Memory B cell (primary cell): ENCODE data around the gene IQSEC2.

ENCODE experiments used
- ATAC-seq: fragments of 150-1000 bp; cut with Tn5 transposase; 2 replicates; pipeline ENCODE4 v1.10.0; 2021; ENCODE audit warnings: low read depth, mild to moderate bottlenecking, moderate library complexity
- DNase-seq, 2 donors: peaks; one replicate each; pipeline ENCODE4 v3.0.0; 2022; ENCODE audit warnings: low spot score in 2 of 2
- H3K27ac Mint-ChIP-seq: one replicate; pipeline ENCODE4 v1.8.0; 2022; ENCODE audit warnings: mild to moderate bottlenecking, moderate library complexity, mixed read lengths
- H3K27me3 Mint-ChIP-seq: one replicate; pipeline ENCODE4 v1.8.0; 2022; ENCODE audit warnings: mixed read lengths
- H3K36me3 Mint-ChIP-seq: one replicate; pipeline ENCODE4 v1.8.0; 2022; ENCODE audit warnings: mild to moderate bottlenecking, mixed read lengths
- H3K4me1 Mint-ChIP-seq: one replicate; pipeline ENCODE4 v1.8.0; 2022; ENCODE audit warnings: mixed read lengths
- H3K4me3 Mint-ChIP-seq: one replicate; pipeline ENCODE4 v1.8.0; 2022; ENCODE audit warnings: mild to moderate bottlenecking, moderate library complexity, mixed read lengths
- H3K9me3 Mint-ChIP-seq: one replicate; pipeline ENCODE4 v1.8.0; 2022; ENCODE audit warnings: mixed read lengths

IQSEC2 gene

DNA sequence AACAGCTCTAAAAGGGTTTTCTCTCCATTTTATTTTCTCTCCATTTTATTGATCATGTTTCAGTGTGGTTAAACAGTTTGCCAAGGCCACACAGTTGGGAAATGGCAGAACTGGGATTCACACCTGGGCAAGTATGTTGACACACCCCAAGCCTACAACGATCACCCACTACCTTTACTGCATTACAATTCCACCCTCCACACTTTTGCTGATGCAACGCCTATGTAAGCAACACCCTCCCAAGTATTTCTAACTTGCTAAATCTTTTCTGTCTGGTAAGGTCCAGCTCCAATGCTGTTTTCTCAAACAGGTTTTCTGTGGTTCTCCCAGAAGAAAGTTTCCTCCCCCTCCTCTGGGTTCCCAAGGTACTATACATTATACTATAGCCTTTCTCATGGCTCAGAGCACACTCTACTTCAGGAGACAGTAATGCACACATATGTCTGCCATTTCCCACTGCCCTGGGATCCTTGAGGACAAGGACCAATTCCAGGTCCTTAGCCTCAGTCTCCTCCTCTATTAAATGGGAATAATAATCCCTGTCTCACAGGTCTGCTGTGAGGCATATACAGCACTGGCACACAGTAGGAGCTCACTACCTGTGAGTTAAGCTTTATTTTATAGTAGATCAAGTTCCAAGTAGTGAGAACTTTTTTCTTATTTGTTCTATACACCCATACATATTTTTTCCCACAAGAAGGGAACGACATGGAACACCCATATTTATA, 27.9 kb downstream of the IQSEC2 start:
- Mint-ChIP-seq H3K27me3 (peaks cover 6% of the 10 kb centered on the region), H3K9me3 (no peaks in the 10 kb centered on the region), H3K36me3 (no peaks in the 10 kb centered on the region), H3K27ac (no peak overlapping the region), H3K4me3 (no peak overlapping the region), H3K4me1 (no peaks in the 10 kb centered on the region)
- ATAC-seq: no peak
- no peak for DNase-seq

DNA sequence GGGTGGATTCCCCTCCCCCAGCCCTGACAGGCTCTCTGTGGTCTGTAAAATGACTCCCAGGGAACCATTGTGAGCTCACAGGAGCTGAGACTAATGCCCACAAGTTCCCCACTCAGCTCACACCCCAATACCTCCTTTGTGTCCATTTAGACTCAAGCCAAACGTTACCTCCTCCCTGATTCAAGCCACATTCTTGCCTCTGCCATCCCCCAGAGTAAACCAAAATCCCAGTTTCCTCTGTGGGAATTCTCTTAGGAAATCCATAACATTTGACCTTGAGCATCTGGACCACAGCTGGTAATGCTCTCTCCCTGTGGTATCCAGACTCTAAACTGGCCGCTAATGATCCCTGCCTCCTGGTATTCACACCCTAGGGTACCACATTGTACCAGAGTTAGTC, 30.1 kb downstream of the IQSEC2 start:
- Mint-ChIP-seq H3K4me3 (no peak overlapping the region), H3K27me3 (no peaks in the 10 kb centered on the region), H3K4me1 (no peaks in the 10 kb centered on the region), H3K27ac (no peak overlapping the region), H3K36me3 (no peaks in the 10 kb centered on the region), H3K9me3 (no peaks in the 10 kb centered on the region)
- ATAC-seq (no peak), DNase-seq (no peak)

DNA sequence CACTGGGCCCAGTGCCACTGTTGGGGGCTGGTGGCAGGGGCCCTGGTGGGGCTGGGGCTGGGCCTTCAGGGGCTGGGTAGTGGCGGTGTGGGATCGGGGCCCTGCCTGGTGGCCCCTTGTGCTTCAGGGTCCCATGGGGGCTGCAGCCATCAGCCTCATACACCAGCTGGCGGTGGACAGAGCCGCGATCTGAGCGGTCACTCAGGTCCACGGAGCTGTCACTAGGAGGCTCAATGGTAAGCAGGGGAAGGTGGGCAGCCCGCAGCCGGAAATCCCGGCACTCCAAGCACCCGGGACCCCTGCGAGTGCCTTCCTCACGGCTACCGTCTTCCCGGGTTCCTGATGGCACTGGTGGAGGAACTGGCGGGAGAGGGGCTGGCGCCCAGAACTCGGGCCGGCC, 30.8 kb downstream of the IQSEC2 start:
- Mint-ChIP-seq H3K27me3 (no peaks in the 10 kb centered on the region), H3K36me3 (no peaks in the 10 kb centered on the region), H3K4me3 (no peak overlapping the region), H3K4me1 (no peaks in the 10 kb centered on the region), H3K9me3 (no peaks in the 10 kb centered on the region), H3K27ac (no peak overlapping the region)
- ATAC-seq (no peak), DNase-seq (no peak)

DNA sequence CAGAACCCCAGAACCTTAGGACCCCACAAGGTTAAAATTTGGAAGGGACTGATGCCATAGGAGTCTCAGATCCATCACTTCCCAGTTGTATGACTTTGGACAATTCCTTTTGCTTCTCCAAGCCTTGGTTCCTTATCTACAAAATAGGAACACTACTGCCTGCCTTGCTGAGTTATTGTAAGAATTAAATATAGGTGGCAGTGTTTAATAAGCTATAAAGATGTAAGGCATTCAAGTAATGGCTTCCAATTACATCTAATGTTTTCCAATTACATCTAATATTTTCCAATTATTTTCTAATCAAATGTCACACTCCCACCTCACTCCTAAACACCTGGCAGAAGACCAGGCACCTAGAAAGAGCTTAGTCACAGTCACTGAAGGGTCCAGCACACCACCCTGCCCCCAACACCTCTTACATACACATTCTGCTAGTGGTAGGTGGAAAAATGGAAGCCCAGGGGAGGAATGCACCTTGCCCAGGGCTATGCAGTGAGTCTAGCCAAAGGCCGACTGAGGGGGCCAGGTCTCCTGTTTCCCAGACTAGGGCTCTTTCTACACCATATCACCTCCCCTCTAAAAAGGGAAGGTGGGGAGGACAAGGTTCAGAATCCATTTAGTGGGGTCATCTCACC, 31.9 kb downstream of the IQSEC2 start:
- no peak for ATAC-seq
- no peaks in the 10 kb centered on the region for H3K27me3 Mint-ChIP-seq
- no peaks in the 10 kb centered on the region for H3K36me3 Mint-ChIP-seq
- no peak overlapping the region for H3K27ac Mint-ChIP-seq
- H3K4me3 Mint-ChIP-seq: no peak overlapping the region
- no peak for DNase-seq
- no peaks in the 10 kb centered on the region for H3K9me3 Mint-ChIP-seq
- no peaks in the 10 kb centered on the region for H3K4me1 Mint-ChIP-seq

DNA sequence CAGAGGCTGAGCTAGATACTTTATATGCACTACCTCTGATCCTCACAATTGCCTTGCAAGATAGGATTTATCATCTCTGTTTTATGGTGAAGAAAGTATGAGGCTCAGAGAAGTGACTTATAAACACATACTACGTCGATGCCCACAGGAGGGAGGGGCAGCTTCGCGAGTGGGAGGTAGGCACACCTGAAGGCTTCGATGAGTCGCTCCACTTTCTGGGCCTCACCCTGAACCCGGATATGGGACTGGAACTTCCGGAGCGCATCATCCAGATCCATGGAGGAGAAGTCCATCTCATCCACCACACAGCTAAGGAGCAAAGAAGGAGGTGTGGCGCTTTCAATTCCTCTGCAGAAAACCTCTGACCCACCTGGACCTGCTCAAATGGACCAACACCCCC, 33.5 kb downstream of the IQSEC2 start:
- H3K4me3 Mint-ChIP-seq: no peak overlapping the region
- no peak overlapping the region for H3K27ac Mint-ChIP-seq
- H3K27me3 Mint-ChIP-seq: no peaks in the 10 kb centered on the region
- H3K36me3 Mint-ChIP-seq: no peaks in the 10 kb centered on the region
- H3K9me3 Mint-ChIP-seq: no peaks in the 10 kb centered on the region
- H3K4me1 Mint-ChIP-seq: no peaks in the 10 kb centered on the region
- DNase-seq: no peak
- no peak for ATAC-seq

DNA sequence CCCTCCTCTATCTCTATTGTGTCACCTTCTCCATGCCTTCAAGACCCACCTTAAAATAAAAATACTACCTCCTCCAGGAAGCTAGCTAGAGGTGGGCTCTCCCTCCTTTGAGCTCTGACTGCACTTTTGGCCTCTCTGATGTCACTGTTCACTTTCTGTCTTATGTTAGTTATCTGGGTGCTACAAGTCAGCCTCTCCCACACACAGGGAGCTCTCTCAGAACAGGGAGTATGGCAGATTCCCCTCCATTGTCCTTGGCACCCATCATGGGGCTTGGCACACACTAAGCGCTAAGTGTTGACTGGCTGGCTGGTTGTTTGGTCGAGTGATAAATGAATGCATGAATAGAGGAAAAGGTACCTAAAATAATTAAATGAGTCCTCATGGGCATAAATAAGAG, 35.2 kb downstream of the IQSEC2 start:
- Mint-ChIP-seq H3K27me3 (peaks cover 2% of the 10 kb centered on the region), H3K9me3 (no peaks in the 10 kb centered on the region), H3K4me3 (no peak overlapping the region), H3K4me1 (no peaks in the 10 kb centered on the region), H3K27ac (no peak overlapping the region), H3K36me3 (no peaks in the 10 kb centered on the region)
- ATAC-seq (no peak), DNase-seq (no peak)

DNA sequence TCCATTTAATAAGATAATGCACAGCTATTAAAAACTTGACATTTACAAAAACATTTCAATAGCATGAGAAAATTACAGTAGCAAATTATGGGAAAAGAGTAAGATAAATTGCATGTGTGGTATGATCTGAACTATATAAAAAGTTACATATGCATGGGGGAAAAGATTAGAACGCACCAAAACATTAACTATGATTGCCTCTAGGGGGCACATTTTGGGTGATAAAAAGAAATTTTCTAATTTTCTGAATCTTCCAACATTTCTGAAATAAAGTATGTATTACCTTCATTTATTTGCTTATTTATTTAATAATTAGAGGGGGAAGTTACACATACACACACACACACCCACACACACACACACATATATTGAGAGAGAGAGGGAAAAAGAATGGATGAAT, 36.8 kb downstream of the IQSEC2 start:
- Mint-ChIP-seq H3K4me3 (no peak overlapping the region), H3K4me1 (no peaks in the 10 kb centered on the region), H3K27me3 (peaks cover 2% of the 10 kb centered on the region), H3K9me3 (no peaks in the 10 kb centered on the region), H3K27ac (no peak overlapping the region), H3K36me3 (no peaks in the 10 kb centered on the region)
- ATAC-seq (no peak), DNase-seq (no peak)

DNA sequence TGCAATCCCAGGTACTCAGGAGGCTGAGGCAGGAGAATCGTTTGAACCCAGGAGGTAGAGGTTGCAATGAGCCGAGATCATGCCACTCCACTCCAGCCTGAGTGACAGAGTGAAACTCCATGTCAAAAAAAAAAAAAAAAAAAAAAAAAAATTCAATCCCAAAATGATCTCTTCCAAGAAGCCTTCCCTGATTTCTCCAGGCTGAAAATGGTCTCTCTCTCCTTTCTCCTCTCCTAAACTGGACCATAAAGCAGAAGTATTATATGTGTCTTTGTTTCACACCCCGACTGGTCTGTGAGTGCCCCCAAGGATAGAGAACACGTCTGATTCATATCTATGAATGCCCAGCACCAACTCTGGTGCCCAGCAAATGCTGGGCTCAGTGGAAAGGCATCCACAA, 39.1 kb downstream of the IQSEC2 start:
- ATAC-seq (no peak), DNase-seq (no peak)
- Mint-ChIP-seq H3K4me3 (no peak overlapping the region), H3K4me1 (no peaks in the 10 kb centered on the region), H3K9me3 (no peaks in the 10 kb centered on the region), H3K27me3 (peaks cover 2% of the 10 kb centered on the region), H3K27ac (no peak overlapping the region), H3K36me3 (no peaks in the 10 kb centered on the region)

DNA sequence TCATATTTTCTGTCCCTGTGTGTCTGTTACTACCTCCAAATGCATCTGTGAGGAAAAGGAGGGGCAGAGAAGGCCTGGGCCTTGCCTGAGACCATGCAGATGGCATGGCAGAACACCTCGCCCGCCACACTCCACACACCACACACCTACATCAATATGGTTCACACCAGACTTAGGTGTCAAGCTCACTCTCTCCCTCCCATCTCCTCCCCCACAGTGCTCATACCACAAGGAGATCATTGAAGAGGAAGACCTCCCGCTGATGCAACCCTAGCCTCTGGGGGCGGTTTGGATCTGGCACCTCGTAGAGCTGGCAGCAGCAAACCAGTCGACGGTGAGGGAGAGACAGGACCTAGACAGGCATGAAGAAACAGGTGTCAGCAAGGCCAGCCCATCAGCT, 39.8 kb downstream of the IQSEC2 start:
- H3K36me3 Mint-ChIP-seq: no peaks in the 10 kb centered on the region
- no peak overlapping the region for H3K27ac Mint-ChIP-seq
- DNase-seq (no peak), ATAC-seq (no peak)
- H3K4me1 Mint-ChIP-seq: no peaks in the 10 kb centered on the region
- H3K4me3 Mint-ChIP-seq: no peak overlapping the region
- peaks cover 3% of the 10 kb centered on the region for H3K27me3 Mint-ChIP-seq
- H3K9me3 Mint-ChIP-seq: no peaks in the 10 kb centered on the region

DNA sequence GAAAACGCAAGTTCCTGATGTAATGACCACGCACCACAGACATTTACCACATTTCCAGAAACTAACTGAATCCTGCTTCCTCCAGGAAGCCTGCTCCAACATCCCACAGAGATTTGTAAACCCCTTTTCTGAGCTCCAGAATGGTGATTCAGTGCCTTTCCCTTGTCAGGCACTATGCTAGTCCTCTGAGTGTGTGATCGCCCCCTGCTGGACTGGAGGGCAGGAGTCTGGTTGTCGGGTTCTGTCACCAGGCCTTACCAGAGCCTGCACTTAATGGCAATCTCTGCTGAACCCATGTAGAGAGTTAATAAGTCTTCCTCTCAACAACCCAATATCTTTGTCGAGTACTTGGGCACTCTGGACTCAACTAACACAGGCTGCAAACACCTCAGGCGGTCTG, 41.9 kb downstream of the IQSEC2 start:
- Mint-ChIP-seq H3K27ac (no peak overlapping the region), H3K4me1 (no peaks in the 10 kb centered on the region), H3K36me3 (no peaks in the 10 kb centered on the region), H3K27me3 (peaks cover 6% of the 10 kb centered on the region), H3K9me3 (no peaks in the 10 kb centered on the region), H3K4me3 (no peak overlapping the region)
- DNase-seq (no peak), ATAC-seq (no peak)

DNA sequence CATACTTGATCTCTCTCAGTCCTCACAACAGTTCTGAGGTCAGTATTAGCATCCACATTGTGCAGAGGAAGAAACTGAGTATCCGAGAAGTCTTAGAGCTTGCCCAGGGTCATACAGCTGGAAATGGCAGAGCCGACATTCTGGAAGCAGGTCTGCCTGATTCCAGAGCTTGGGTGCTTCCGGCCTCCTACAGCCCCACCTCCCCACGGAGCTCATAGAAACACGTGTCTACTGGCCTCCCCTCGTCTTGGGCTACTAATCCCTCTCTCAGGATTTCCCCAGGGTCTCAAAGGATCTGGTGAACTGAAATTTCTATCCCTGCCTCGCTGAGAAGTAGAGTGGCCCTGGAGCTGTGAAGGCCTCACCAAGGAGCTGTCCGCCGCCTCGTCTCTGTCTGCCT, 44.3 kb downstream of the IQSEC2 start:
- ATAC-seq: no peak
- Mint-ChIP-seq H3K36me3 (no peaks in the 10 kb centered on the region), H3K27me3 (peaks cover 6% of the 10 kb centered on the region), H3K27ac (no peak overlapping the region), H3K4me3 (no peak overlapping the region), H3K9me3 (no peaks in the 10 kb centered on the region), H3K4me1 (no peaks in the 10 kb centered on the region)
- DNase-seq: no peak

DNA sequence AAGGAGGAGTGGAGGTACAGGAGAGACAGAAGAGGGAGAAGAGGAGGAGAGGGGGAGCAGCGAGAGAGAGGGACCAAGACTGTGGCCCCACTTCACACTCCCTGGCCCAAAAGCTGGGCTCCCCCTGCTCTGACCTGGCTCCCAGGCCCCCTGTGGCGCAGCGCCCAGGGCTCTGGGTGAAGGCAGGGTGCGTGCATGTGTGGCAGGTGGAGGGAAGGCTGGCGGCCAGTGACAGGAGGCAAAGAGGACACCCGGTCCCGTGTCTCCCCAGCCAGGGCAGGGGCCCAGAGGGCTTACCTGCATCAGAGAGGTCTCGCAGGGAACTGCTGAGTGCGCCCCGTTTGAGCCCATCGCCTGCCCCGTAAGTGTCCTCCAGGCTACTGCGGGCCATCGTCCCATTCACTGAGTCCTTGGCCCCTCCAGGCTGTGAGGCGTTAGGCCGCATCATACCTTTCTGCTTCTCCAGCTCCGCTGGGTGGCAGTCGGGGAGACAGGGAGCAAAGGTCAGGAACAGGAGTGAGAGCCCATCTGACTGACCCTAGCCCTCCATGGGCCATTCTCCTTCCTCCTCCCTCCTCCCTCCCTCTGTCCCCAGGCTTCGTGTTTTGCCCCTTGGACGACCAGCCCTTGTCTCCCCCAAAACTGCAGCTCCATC, 45.2 kb downstream of the IQSEC2 start:
- Mint-ChIP-seq H3K4me3 (no peak overlapping the region), H3K27ac (no peak overlapping the region), H3K36me3 (no peaks in the 10 kb centered on the region), H3K4me1 (no peaks in the 10 kb centered on the region), H3K9me3 (no peaks in the 10 kb centered on the region), H3K27me3 (peaks cover 8% of the 10 kb centered on the region)
- DNase-seq: no peak
- no peak for ATAC-seq

DNA sequence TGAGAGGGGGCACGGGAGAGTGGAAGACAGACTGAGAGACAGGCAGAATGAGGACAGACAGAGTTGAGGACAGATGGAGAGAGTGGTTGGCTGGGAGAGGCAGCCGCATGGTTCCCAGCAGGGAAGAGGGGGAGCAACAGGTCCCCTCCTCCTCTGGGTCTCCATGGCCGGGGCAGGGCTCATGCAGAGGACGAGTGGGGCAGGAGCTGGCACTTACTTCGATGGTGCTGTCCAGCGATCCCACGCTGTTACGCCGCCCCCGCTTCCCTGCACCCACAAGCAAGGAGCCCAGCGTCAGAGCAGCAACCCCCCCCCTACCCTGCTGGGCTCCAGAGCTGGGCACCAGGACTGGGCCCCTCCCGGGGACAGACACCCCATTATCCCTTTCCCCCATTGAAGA, 45.8 kb downstream of the IQSEC2 start:
- H3K9me3 Mint-ChIP-seq: no peaks in the 10 kb centered on the region
- H3K27me3 Mint-ChIP-seq: peaks cover 8% of the 10 kb centered on the region
- H3K4me3 Mint-ChIP-seq: no peak overlapping the region
- DNase-seq (no peak), ATAC-seq (no peak)
- H3K27ac Mint-ChIP-seq: no peak overlapping the region
- no peaks in the 10 kb centered on the region for H3K4me1 Mint-ChIP-seq
- no peaks in the 10 kb centered on the region for H3K36me3 Mint-ChIP-seq

DNA sequence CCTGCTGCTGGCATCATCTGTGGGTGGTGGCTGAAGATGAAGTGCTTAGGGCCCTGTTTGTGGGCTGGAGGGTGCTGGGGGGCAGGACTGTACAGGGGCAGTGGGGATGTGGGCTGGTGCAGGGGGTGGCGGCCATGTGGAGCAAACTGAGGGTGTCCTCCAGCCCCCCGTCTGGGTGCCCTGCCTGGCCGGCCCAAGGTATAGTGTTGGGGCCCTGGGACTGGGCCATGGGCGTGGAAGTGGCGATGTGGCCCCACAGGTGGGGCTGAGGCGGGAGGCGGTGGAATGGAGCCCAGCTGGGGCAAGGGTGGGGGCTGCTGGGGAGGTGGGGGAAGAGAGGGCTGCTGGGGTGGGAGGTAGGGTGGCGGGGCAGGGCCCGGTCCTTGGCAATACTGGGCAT, 46.9 kb downstream of the IQSEC2 start:
- no peak for DNase-seq
- H3K9me3 Mint-ChIP-seq: no peaks in the 10 kb centered on the region
- no peak overlapping the region for H3K4me3 Mint-ChIP-seq
- H3K36me3 Mint-ChIP-seq: no peaks in the 10 kb centered on the region
- no peak for ATAC-seq
- H3K4me1 Mint-ChIP-seq: no peaks in the 10 kb centered on the region
- peaks cover 8% of the 10 kb centered on the region for H3K27me3 Mint-ChIP-seq
- H3K27ac Mint-ChIP-seq: no peak overlapping the region

DNA sequence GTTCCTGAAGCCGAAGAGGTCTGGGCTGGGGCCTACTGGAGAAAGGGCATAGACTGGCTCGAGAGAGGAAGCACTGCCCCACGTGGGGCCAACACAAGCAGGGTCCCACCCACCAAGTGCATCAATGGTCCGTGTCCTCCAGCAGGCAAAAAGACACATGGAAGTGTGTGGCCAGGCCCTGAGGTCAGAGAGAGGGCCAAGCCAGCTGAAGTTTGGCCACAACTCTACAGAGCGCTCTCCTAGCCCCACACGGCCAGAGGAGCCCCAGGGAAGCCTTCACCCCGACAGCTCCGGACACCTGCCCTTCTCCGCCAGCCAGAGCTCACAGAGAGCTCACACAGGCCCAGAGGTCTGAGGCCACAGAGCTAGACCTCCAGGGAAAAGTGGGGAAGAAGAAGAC, 47.8 kb downstream of the IQSEC2 start:
- H3K4me1 Mint-ChIP-seq: no peaks in the 10 kb centered on the region
- no peaks in the 10 kb centered on the region for H3K9me3 Mint-ChIP-seq
- peaks cover 8% of the 10 kb centered on the region for H3K27me3 Mint-ChIP-seq
- no peaks in the 10 kb centered on the region for H3K36me3 Mint-ChIP-seq
- H3K4me3 Mint-ChIP-seq: no peak overlapping the region
- no peak overlapping the region for H3K27ac Mint-ChIP-seq
- no peak for DNase-seq
- ATAC-seq: no peak
